Loucy (cell line): Measurements from ENCODE around the gene TAOK2.

ENCODE experiments used
- H2AFZ ChIP-seq: fragments of 200-600 bp; sonication (generic); 2 replicates; pipeline ENCODE4 v1.6.0; 2016; ENCODE audit warnings: antibody characterized with exemption, mild to moderate bottlenecking, low read length, moderate library complexity
- H3F3A ChIP-seq: fragments of 200-600 bp; 2 replicates; pipeline ENCODE4 v1.6.0; 2016; ENCODE audit warnings: antibody characterized with exemption, low read depth, mild to moderate bottlenecking
- H3K27me3 ChIP-seq: fragments of 200-600 bp; sonication (generic); 2 replicates; pipeline ENCODE4 v1.6.1; 2014; ENCODE audit warnings: low read length, mild to moderate bottlenecking; ENCODE audit not compliant: insufficient read depth, poor library complexity, severe bottlenecking
- H3K36me3 ChIP-seq: fragments of 200-600 bp; sonication (generic); 2 replicates; pipeline ENCODE4 v1.6.1; 2016; ENCODE audit warnings: low read length; ENCODE audit not compliant: insufficient read depth
- H3K4me1 ChIP-seq: fragments of 200-600 bp; sonication (generic); 2 replicates; pipeline ENCODE4 v1.5.1; 2014; ENCODE audit warnings: low read length, mild to moderate bottlenecking; ENCODE audit not compliant: insufficient read depth, poor library complexity, severe bottlenecking
- H3K4me2 ChIP-seq: fragments of 200-600 bp; sonication (generic); 2 replicates; pipeline ENCODE4 v1.6.0; 2014; ENCODE audit warnings: antibody characterized with exemption, low read length, low read depth, mild to moderate bottlenecking; ENCODE audit not compliant: poor library complexity, severe bottlenecking
- H3K4me3 ChIP-seq: fragments of 200-600 bp; sonication (generic); 2 replicates; pipeline ENCODE4 v1.5.1; 2014; ENCODE audit warnings: low read length, mild to moderate bottlenecking, mixed read lengths; ENCODE audit not compliant: poor library complexity, severe bottlenecking
- H3K79me2 ChIP-seq: fragments of 200-600 bp; sonication (generic); 2 replicates; pipeline ENCODE4 v1.6.1; 2014; ENCODE audit warnings: low read length; ENCODE audit not compliant: insufficient read depth
- H3K9ac ChIP-seq: fragments of 200-600 bp; sonication (generic); 2 replicates; pipeline ENCODE4 v1.6.0; 2014; ENCODE audit warnings: mild to moderate bottlenecking, low read depth, low read length, moderate library complexity; ENCODE audit not compliant: poor library complexity, severe bottlenecking
- H3K9me2 ChIP-seq: fragments of 200-600 bp; sonication (generic); replicated peaks from 2 replicates; pipeline ENCODE4 v1.6.1; 2016; ENCODE audit warnings: low read depth, low read length, mixed read lengths
- H3K9me3 ChIP-seq: fragments of 200-600 bp; sonication (generic); 2 replicates; pipeline ENCODE4 v1.6.1; 2014; ENCODE audit warnings: mild to moderate bottlenecking, antibody characterized with exemption, low read length, low read depth; ENCODE audit not compliant: insufficient read depth
- H4K20me1 ChIP-seq: fragments of 200-600 bp; sonication (generic); 2 replicates; pipeline ENCODE4 v1.6.0; 2014; ENCODE audit warnings: antibody characterized with exemption, low read length, mild to moderate bottlenecking; ENCODE audit not compliant: insufficient read depth, poor library complexity, severe bottlenecking
- EZH2phosphoT487 ChIP-seq: fragments of 200-600 bp; IDR thresholded peaks from 2 replicates; pipeline ENCODE4 v1.6.1; 2018; ENCODE audit warnings: antibody characterized with exemption, mild to moderate bottlenecking, moderate library complexity, borderline replicate concordance
- TF ChIP-seq, protein P1 (sequence below): fragments of 200-600 bp; sonication (generic); conservative IDR thresholded peaks from 2 replicates; pipeline ENCODE4 v1.5.1; 2014; ENCODE audit warnings: mild to moderate bottlenecking, antibody characterized with exemption, low read length

Gene TAOK2

DNA sequence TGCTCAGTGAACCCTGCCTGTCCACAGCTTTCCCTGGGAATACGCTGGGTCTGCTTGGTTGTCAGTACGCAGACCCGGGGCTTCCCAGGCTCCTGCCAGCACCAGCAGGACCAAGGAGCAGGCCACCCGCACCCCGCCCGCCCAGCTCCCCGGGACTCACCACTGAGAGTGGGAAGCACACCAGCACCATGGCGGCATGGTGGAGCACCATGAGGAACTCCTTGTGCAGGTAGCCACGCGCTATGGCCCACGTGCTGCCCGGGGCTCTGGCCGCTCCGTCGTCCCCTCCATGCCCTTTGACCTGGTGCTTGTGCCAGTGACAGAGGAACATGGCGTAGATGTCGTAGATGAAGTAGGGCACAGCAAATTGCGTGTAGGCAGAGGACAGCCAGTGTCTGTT is 52.8 kb downstream of the TAOK2 start:
- Histone ChIP-seq H3K9ac (no peak overlapping the region), H3K4me1 (peaks cover 5% of the 10 kb centered on the region), H3K4me2 (no peak overlapping the region), H3K27me3 (no peaks in the 10 kb centered on the region), H3K9me2 (no peaks in the 10 kb centered on the region), H3K4me3 (no peak overlapping the region), H3K36me3 (no peaks in the 10 kb centered on the region), H2AFZ (no peak overlapping the region), H3K79me2 (no peaks in the 10 kb centered on the region), H3K9me3 (no peaks in the 10 kb centered on the region), H3F3A (no peaks in the 10 kb centered on the region), H4K20me1 (no peaks in the 10 kb centered on the region)
- TF ChIP-seq EZH2phosphoT487 = no peak
- TF ChIP-seq, protein P1, sequence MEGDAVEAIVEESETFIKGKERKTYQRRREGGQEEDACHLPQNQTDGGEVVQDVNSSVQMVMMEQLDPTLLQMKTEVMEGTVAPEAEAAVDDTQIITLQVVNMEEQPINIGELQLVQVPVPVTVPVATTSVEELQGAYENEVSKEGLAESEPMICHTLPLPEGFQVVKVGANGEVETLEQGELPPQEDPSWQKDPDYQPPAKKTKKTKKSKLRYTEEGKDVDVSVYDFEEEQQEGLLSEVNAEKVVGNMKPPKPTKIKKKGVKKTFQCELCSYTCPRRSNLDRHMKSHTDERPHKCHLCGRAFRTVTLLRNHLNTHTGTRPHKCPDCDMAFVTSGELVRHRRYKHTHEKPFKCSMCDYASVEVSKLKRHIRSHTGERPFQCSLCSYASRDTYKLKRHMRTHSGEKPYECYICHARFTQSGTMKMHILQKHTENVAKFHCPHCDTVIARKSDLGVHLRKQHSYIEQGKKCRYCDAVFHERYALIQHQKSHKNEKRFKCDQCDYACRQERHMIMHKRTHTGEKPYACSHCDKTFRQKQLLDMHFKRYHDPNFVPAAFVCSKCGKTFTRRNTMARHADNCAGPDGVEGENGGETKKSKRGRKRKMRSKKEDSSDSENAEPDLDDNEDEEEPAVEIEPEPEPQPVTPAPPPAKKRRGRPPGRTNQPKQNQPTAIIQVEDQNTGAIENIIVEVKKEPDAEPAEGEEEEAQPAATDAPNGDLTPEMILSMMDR = no peak

GRCh38 chr16:30027588-30028437 is 54.1 kb downstream of the TAOK2 start:
- no peaks in the 10 kb centered on the region for H3K79me2 ChIP-seq
- no peak for TF ChIP-seq EZH2phosphoT487
- TF ChIP-seq, protein P1 = no peak
- peaks cover 12% of the 10 kb centered on the region for H3K4me1 ChIP-seq
- H3F3A ChIP-seq = no peaks in the 10 kb centered on the region
- H3K9me2 ChIP-seq = no peaks in the 10 kb centered on the region
- no peaks in the 10 kb centered on the region for H4K20me1 ChIP-seq
- H3K27me3 ChIP-seq = no peaks in the 10 kb centered on the region
- H3K4me3 ChIP-seq = no peak overlapping the region
- no peak overlapping the region for H2AFZ ChIP-seq
- no peak overlapping the region for H3K4me2 ChIP-seq
- H3K9me3 ChIP-seq = no peaks in the 10 kb centered on the region
- no peaks in the 10 kb centered on the region for H3K36me3 ChIP-seq
- H3K9ac ChIP-seq = no peak overlapping the region

GRCh38 chr16:30028438-30029076 is 54.9 kb downstream of the TAOK2 start:
- Histone ChIP-seq H4K20me1 (no peaks in the 10 kb centered on the region), H3K79me2 (no peaks in the 10 kb centered on the region), H3K36me3 (no peaks in the 10 kb centered on the region), H3F3A (no peaks in the 10 kb centered on the region), H3K9me2 (no peaks in the 10 kb centered on the region), H3K9ac (no peak overlapping the region), H3K27me3 (no peaks in the 10 kb centered on the region), H2AFZ (no peak overlapping the region), H3K4me1 (peaks cover 12% of the 10 kb centered on the region), H3K4me3 (no peak overlapping the region), H3K4me2 (no peak overlapping the region), H3K9me3 (no peaks in the 10 kb centered on the region)
- TF ChIP-seq EZH2phosphoT487 = no peak
- TF ChIP-seq, protein P1 = no peak
